GM12873 (cell line): Measurements from ENCODE around the gene TSPAN15.

Experiments
- CTCF ChIP-seq: IDR thresholded peaks from 2 replicates; pipeline ENCODE4 v1.5.1; 2012; ENCODE audit warnings: low read depth, mild to moderate bottlenecking, moderate library complexity, low read length, control low read depth; ENCODE audit not compliant: insufficient read depth; ENCODE audit errors: missing control alignments

The TSPAN15 gene

GRCh38 chr10:69494626-69495558 lies 43.6 kb downstream of the TSPAN15 start:
- TF ChIP-seq CTCF = no peak

GRCh38 chr10:69495666-69496065 lies 44.4 kb downstream of the TSPAN15 start:
- no peak for TF ChIP-seq CTCF

GRCh38 chr10:69496352-69497230 lies 45.3 kb downstream of the TSPAN15 start:
- no peak for TF ChIP-seq CTCF

- no peak for TF ChIP-seq CTCF
Measured at GRCh38 chr10:69497231-69497561, 45.9 kb downstream of the TSPAN15 start.

- no peak for TF ChIP-seq CTCF
Measured at GRCh38 chr10:69497611-69498390, 46.5 kb downstream of the TSPAN15 start.

GRCh38 chr10:69498711-69499471 lies 47.6 kb downstream of the TSPAN15 start:
- no peak for TF ChIP-seq CTCF
